K562 treated with DMSO at 1 percent for 12 hours (cell line): ENCODE data around the gene MAP3K7CL. TPM values are rescaled to one million over a fixed set of nuclear protein-coding genes. Genes with fewer than 3 reads are reported as not detected.

ENCODE experiments used
- total RNA-seq: library from RNA; unstranded; fragments of 300-600 nt; gene quantifications from 2 replicates; pipeline ENCODE4 v1.2.3, GENCODE V29; 2022; ENCODE audit not compliant: insufficient read depth

The MAP3K7CL gene
- total RNA-seq, result not detected in 2 replicates

GRCh38 chr21:29130270-29130969 lies at the start of gene MAP3K7CL:
Gene MAP3K7CL (plus strand): TSS chr21:29130644. CDS start chr21:29133345, 2,701 bp downstream.

Other genes starting within 250 kb of the MAP3K7CL start
- 3.9 and 19.6 TPM in 2 replicates for gene LTN1, start 137.8 kb upstream of the MAP3K7CL start, total RNA-seq
- gene RWDD2B, start 111.3 kb upstream of the MAP3K7CL start, total RNA-seq, result 3.7 and 7.8 TPM in 2 replicates
- gene USP16, start 106.0 kb upstream of the MAP3K7CL start, total RNA-seq, result 15.7 and 32.2 TPM in 2 replicates
- 254 and 339 TPM in 2 replicates for gene CCT8, start 57.0 kb upstream of the MAP3K7CL start, total RNA-seq
- gene BACH1, start 168.3 kb downstream of the MAP3K7CL start, total RNA-seq, result 8.3 and 35.1 TPM in 2 replicates